SK-N-SH (cell line): Measurements from ENCODE around the gene PM20D2.

Experiments
- EP300 ChIP-seq, 2 experiments: IDR thresholded peaks; 2 replicates each; pipeline versions ENCODE4 v1.4.0 to v1.6.1; 2012; ENCODE audit warnings: borderline replicate concordance in 1 of 2, low read depth in 1 of 2, low read length in 1 of 2
- MAX ChIP-seq: IDR thresholded peaks from 2 replicates; pipeline ENCODE4 v1.4.0; 2012; ENCODE audit warnings: low read depth
- YY1 ChIP-seq: IDR thresholded peaks from 2 replicates; pipeline ENCODE4 v1.4.0; 2012; ENCODE audit warnings: low read depth, mild to moderate bottlenecking

- TF ChIP-seq EP300 (IDR thresholded peaks at IDR 0.05; ENCODE audit: borderline replicate concordance in 1 of 2, low read depth in 1 of 2, low read length in 1 of 2): no peak
- peak; percentile 74 for TF ChIP-seq MAX
- TF ChIP-seq YY1: no peak; the same call in 1 of the 2 replicates
These were observed at the start of gene PM20D2 for GRCh38 chr6:89145956-89146717.
